ENCODE measurements around the gene MYH2.
"Not testable (repeated sequence)": the region's sequence is repeated elsewhere in the genome, so short reads cannot be mapped to it uniquely, and the experiment has no call there.

MYH2 gene

DNA sequence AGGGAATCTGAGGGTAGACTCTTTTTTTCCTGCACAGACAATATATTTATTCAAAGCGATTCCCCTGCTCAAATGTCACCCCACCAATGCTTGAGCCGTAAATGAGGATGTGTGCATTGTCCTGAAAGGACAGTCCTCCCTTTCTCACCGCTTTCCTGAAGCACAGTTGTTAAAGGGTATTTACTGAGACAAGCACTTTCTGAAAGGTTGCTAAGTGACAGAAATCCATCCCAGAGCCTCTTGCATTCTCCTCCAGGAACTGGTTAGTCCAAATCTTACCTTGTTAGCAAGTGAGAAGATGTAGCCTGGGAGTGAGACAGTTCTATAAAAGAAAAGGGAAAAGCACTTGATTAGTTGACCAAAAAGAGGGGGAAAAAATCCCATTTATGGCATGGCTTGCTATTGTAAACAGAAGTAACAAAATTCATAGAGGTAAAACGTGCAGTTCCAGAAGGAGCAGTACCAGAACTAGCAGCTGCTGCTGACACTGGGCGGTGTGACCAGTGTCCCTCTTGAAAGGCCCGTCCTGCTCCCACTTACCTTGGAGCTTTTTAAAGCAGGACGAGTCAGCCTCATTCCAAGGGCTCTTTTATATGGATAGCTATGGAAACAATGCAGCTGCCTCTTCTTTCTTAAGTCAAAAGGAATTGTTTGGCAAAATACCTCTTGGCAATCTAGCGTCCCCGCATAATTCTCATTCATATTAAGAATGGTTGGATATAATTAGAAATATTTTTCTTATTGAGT, at the start of gene MYH2:
TSS of gene MYH2 (minus strand) at position 563 of the 747 bp plus-strand sequence. CDS start 1,738 bp downstream, outside the sequence.
- Histone ChIP-seq H3K27ac (no peak within 1 kb of the TSS), H3K4me3 (no peak within 1 kb of the TSS)

DNA sequence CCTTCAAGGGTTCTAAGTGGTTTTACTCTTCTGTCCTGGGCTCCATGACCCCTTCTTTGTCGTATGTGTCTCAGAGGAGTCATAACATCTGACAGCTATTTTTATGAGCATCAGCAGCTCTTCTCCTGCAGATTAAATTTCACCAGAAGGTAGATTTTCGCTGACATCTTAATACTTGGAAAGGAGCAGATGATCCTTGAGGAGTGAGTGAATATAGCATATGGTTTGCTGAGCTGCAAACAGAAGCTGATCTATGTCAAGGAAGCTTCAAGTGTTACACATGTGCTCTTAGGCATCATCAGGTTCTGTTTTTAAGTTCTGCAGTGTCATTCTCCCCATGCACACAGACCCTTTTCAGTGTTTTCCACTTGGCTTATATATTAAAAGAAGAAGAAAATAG, 49.2 kb upstream of the MYH2 start:
- H3K4me3 ChIP-seq, result no peak overlapping the region
- H3K27ac ChIP-seq, result no peak overlapping the region

DNA sequence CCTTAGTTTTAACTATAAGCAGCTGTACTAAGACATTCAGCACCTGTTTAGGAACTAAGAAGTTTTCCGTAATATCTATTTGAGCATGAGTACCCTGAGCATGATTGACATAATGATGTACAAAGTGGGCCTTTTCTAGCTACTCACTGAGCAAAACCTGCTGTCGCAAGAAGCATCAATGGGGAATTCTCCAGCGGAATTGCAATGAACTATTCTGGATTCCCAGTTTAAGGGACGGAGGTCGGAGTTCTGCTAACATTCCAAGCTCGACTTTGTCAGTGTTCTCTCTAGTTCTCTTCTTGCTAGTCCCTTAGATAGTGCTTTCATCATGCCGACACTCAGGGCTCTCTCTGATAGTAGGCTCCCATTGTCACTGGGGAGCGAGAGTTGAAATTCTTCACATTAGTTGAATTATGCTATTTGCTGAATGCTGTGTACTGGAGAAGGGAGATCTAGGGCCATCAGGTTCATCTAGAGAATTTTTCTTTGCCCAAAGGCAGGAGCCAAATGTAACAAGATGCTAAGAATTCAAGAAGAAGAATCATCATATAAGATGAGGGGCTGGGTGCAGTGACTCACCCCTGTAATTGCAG, 40.2 kb upstream of the MYH2 start:
- Histone ChIP-seq H3K27ac (no peak overlapping the region), H3K4me3 (no peak overlapping the region)

DNA sequence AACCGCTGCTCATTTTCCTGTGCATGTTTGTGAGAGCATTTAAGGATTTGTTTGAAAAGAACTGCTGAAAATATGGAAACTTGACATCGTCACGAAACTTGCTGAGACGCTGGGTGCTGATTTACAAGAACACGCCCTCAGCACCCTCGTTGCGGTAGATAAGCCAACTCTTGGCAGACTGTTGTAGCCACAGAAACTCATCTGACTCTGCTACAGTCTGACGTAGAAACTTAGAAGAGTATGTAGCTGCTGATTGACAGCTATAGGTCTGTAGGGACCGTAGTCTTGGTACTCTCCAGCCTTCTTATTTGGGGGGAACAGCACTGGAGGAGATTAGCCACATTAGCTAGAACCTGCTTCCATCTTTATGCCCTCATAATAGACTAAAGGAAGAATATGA, 36.1 kb upstream of the MYH2 start:
- no peak overlapping the region for H3K27ac ChIP-seq

DNA sequence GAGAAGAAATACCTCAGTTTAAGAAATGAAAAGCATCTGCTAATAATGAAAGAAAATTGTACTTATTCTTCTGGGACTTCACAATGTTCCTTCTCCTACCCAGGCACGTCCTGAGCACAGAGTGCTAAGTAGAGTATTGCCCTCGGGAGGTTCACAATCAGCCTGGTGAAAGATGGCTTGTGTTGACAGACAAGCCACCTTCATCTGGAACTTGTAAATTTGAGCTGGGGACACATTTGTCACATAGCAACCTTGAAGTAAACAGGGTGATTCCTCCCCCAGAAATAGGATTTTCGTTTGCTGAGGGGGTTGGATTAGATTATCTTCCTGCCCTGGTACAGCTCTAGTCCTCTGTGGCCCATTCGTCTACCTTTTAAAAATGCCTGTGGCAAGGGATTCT, 34.4 kb upstream of the MYH2 start:
- H3K4me3 ChIP-seq, result no peak overlapping the region
- no peak overlapping the region for H3K27ac ChIP-seq

More for the DNA sequence above, 36.1 kb upstream of the MYH2 start:
- no peak overlapping the region for H3K4me3 ChIP-seq

DNA sequence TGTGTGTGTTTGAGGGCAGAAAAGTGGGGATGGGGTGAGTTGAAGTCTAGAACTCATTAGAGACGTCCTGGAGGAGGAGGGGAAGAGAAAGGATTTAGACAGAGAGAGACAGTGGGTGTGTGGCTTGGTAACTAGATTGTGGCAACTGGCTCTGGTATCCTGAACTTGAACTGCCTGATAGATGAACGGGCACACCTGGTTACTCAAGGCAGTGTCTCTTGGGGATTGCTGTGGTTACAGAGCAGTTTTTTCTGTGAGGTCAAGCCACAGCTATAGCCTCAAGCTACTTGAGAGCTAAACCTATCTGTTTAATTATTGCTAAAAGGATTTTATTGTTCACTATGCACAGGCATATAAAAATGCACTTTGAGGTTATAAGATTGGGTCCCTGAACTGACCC, 29.8 kb upstream of the MYH2 start:
- Histone ChIP-seq H3K4me3 (no peak overlapping the region), H3K27ac (no peak overlapping the region)

DNA sequence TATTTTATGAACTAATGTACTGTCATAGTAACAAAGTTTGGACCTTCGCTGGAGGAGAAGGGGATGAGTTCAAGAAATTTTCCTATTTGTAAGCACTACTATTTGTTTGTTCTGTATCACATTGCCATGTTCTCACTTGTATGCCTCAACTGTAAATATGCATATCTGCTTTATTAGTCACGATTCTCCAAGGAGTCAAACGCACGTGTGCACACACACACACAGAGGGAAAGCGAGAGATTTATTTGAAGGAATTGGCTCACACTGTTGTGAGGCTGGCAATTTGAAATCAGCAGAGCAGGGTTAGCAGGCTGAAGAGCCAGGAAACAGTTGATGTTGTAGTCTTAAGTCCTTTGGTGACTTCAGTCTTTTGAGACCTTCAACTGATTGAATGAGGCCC, 24.9 kb upstream of the MYH2 start:
- no peak overlapping the region for H3K4me3 ChIP-seq
- no peak overlapping the region for H3K27ac ChIP-seq

DNA sequence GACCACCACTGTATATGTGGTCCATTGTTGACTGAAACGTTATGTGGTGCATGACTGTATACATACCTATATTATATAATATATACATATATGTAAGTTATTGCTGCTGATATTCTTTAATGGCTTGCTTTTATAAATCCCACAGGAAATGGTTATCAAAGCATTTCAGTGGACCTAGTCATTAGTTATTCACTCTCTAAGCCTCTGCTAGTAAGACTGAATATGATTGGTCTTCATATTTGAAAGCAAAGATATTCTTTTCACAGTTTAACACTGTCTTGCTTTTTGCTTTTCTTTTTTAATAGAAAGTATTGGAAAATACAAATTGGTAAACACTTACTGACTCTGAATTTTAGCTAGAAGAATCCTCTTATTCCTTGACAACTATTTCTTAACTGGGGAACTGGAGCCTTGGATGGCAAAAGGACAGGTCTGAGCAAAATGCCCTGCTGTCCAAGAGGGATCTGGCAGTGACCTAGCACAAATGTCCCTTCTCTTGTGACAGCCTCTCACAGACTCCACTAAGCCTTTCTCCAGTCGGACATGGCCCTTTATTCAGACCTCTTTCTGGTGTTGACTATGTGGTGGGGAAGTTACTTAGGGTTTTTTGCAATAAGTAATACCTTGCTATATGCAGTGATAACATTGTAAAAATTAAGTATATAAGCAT, 14.7 kb upstream of the MYH2 start:
- Histone ChIP-seq H3K4me3 (no peak overlapping the region), H3K27ac (no peak overlapping the region)

DNA sequence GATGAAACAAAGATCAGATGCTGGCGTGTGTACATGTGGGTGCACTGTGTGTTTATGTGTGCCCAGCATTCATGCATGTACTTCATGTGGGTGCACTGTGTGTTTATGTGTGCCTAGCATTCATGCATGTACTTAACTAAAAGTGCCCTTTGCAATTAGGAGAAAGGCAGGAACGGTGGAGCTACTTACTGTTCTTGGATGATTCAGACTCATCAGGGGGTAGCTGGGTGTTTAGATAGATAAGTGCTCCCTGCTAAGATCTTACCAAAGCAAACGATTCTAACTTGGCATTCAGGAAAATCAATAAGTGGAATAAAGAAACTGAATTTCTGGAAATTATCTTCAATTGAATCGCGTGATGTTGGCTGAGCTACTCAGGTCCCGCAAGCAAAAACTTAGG, 8.6 kb upstream of the MYH2 start:
- Histone ChIP-seq H3K27ac (peak overlapping the region in 2 of 21 experiments; percentile 23 to 43), H3K4me3 (no peak overlapping the region)

DNA sequence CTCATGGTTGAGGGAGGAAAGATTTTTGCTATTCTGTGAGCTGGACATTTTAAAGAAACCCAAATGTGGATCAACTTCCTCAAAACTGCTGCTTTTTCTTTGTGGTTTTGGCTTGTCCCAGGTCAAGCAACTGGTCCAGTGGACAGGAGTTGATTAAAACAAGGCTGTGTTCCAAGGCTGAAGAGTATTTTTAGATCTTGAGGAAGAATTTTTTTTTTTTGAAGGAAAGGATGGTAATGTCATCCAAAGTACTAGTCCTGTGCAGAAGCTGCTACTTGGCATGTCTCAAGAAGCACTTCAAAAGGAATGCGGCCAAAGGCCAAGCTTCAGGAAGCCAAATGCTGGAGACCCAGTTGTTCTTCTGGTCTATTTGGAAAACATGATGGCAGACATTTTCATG, 8.0 kb upstream of the MYH2 start:
- peak overlapping the region in 2 of 21 experiments; percentile 58 to 63 for H3K27ac ChIP-seq
- no peak overlapping the region for H3K4me3 ChIP-seq

DNA sequence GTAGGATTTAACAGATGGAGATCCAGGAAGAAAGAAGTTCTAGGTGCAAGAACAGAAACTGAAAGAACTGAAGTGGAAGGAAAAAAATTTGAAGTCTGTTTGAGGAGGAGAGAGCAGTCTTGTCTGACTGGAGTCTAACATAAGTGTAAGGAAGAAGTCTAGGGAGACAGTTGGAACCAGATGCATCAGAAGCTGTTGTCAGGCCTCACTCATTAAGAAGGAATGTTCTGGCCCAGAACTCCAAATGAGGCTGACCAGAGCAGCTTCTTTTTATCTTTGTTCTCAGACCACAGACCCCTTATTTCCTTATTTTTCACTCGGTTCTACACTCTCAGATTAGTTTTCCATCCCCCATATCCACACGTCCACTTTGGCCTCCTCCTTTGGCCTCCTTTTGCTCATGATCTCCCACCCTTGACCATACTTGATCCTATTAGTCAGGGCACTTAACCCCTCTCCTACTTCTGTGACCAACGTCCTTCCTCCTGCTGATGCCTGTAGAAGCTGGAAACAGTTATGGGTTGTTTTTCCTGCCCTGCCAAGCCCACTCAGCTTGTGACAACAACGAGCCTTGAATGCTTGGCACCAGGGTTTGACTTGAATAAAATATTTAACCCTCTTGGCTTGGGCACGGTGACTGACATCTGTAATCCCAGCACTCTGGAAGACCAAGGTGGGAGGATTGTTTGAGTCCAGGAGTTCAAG, 7.0 kb upstream of the MYH2 start:
- H3K4me3 ChIP-seq, result no peak overlapping the region
- H3K27ac ChIP-seq, result peak overlapping the region in 7 of 21 experiments; percentile 16 to 70 (median 56)

DNA sequence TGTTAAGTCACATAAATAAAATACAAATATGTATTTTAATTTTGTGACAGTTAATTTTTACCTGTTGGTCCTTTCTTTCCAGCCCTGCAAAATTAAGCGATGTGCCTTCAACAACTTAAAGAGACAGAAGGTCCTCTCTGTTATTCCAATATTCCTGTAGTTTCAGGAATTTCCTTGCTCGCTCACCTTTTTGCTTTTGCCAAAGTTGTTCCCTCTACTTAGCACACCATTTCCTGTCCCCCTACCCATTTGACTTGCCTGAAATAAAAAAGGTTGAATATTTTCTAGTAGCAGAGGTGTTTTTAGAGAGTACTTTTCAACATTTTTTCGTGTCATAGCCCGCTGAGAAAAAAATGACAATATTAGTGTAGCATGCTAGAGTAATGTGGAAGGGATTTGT, 556 bp upstream of the MYH2 start:
- no peak overlapping the region for H3K27ac ChIP-seq
- H3K4me3 ChIP-seq, result no peak overlapping the region

DNA sequence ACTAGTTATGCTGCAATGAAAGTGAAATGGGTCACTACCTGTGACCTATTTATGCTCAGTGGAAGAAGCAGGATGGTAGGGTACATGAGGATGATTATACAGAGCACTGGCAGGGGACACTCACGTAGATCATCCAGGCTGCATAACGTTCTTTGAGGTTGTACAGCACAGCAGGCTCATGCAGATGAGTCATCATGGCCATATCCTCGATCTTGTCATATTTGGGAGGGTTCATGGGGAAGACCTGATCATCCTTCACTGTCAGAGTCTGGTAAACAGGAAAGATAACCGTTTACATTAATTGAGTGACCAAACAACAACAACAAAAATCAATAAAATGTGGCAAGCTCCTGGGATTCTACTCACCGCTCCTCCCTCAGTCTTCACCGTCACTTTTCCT, 2.1 kb downstream of the MYH2 start:
- no peak overlapping the region for H3K27ac ChIP-seq
- H3K4me3 ChIP-seq, result no peak overlapping the region

DNA sequence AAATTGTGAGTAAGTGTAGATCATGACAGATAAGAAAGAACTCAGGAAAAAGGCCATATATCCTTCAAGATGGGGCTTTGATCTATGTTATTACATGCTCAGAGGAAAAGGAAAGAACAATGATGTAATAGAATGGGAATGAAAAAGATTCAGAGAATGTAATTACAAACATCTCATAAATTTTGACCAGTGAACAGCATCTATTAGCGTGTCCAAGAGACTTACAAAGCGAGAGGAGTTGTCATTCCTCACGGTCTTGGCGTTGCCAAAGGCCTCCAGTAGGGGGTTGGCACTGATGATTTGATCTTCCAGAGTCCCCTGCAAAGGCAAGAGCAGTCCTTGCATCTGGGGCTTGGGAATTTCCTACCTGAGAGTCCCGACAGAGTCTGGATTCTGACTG, 6.0 kb downstream of the MYH2 start:
- H3K4me3 ChIP-seq, H3K27ac ChIP-seq: not testable (repeated sequence)

DNA sequence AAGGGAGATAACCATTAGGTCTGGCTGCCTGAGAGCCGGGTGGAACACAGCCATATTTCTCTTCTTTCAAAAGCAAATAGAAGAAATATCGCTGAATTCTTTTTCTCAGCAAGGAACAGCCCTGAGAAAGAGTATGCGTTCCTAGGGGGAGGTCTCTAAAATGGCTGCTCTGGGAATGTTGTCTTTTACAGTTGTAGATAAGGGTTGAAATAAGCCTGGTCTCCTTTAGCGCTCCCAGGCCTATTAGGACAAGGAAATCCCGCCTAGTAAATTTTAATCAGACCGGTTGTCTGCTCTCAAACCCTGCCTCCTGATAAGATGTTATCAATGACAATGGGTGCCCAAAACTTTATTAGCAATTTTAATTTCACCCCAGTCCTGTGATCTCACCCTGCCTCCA, 8.3 kb downstream of the MYH2 start:
- not testable (repeated sequence) for H3K27ac ChIP-seq, H3K4me3 ChIP-seq

DNA sequence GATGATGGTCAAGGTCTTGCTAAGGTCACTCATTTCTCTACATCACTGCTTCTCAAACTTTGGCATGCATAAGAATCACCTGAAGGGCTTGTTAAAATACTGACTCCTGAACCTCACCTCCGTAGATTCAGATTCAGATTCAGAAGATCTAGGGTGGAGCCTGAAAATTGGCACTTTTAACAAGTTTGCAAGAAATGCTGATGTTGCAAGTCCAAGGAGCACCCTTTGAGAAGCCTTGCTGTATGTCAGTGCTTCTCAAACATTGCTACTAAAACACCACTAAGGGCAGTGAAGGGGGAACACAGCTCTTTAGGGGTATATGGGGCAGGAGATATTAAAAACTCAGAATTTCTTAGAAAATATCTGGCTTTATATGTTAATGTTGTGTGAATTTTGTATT, 17.4 kb downstream of the MYH2 start:
- no peak overlapping the region for H3K27ac ChIP-seq

DNA sequence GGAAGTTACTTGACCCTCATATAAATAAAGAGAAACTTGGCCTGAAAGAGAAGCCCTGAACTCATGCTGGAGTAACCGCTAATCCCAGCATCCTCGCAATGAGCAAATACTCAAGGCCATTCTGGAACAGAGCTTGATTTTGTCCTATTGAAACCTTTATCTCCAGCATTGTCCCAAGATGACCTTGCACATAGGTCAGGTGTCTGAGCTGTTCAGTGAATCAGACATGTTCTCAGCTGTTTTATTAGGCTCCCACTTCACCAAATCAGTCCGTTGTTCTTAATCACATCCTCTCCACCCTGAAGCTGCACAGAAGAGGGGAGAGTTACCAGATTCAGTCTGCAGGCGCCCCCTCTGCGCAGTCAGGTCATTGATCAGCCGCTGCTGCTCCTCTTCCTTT, 22.0 kb downstream of the MYH2 start:
- no peak overlapping the region for H3K4me3 ChIP-seq
- no peak overlapping the region for H3K27ac ChIP-seq

More for the DNA sequence above, 17.4 kb downstream of the MYH2 start:
- no peak overlapping the region for H3K4me3 ChIP-seq

DNA sequence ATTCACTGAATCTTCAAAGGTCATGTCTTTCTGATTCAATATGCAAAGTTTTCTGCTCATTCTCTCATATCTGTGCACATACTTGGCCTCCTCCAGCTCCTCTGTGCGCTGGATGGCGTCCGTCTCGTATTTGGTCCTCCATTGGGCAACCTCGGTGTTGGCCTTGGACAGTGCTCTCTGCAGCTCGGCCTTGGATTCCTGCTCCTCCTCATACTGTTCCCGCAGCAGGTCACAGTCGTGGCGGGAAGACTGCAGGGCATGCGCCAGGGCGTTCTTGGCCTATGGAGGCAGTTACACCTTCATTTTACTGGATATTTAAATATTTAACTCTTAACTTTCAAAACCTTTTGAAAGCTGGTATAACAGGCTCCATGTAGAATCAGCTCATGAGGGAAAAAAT, 22.9 kb downstream of the MYH2 start:
- no peak overlapping the region for H3K27ac ChIP-seq

DNA sequence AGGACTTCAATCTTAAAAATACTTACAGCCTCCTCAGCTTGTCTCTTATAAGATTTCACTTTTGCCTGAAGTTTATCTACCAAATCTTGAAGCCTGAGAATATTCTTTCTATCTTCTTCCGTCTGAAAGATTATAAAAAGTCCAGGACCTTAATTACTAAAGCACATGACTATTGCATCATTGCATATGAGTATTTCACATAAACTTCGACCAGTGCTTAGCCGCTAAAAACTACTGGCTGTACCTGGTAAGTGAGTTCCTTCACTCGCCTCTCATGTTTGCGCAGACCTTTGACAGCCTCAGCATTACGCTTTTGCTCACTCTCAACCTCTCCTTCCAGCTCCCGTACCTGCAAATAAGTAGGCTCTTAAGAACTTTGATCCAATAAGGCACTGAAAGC, 26.4 kb downstream of the MYH2 start:
- H3K27ac ChIP-seq, result no peak overlapping the region
- H3K4me3 ChIP-seq, result no peak overlapping the region

More for the DNA sequence above, 22.9 kb downstream of the MYH2 start:
- H3K4me3 ChIP-seq, result no peak overlapping the region

DNA sequence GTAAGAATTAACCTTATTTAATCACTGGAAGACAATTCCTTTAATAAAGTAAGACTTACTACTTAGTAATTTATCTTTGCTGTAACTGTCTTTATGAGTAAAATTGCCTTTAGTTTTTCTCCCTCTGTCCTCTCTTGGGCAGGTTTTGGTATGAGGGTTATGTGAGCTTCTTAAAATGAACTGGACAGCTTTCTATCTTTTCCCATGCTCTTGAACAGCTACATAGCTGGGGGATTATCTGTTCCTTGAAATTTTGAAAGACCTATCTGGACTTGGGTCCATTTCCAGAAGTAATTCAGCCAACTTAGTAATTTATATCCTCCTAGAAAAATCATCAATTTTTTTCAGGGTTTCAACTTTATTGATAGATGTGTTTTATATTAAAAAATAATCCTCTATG, 27.5 kb downstream of the MYH2 start:
- Histone ChIP-seq H3K27ac (no peak overlapping the region), H3K4me3 (no peak overlapping the region)

Measured in skin epidermis (tissue), 12 donors.